ENCODE measurements around the gene OR1I1.
A peak's percentile ranks its signal among the peaks of the same experiment; 100 is the strongest.
"Not testable (repeated sequence)": the region's sequence is repeated elsewhere in the genome, so short reads cannot be mapped to it uniquely, and the experiment has no call there.

OR1I1 gene

GRCh38 chr19:15072930-15073647, 8.9 kb upstream of the OR1I1 start:
- TF ChIP-seq POLR2A (IDR thresholded peaks at IDR 0.05; ENCODE audit: low read depth, low read length) (no peak), POLR2AphosphoS5 (IDR thresholded peaks at IDR 0.05; ENCODE audit: low read depth, low read length) (no peak), TAF1 (IDR thresholded peaks at IDR 0.05; ENCODE audit: borderline replicate concordance, low read depth, low read length) (no peak)
- no peak for DNase-seq (ENCODE audit: insufficient read length)
- no peak for FAIRE-seq

GRCh38 chr19:15074371-15074770, 7.6 kb upstream of the OR1I1 start:
- no peak for DNase-seq (ENCODE audit: insufficient read length)
- no peak for TF ChIP-seq POLR2AphosphoS5 (IDR thresholded peaks at IDR 0.05; ENCODE audit: low read depth, low read length)
- TF ChIP-seq TAF1 (IDR thresholded peaks at IDR 0.05; ENCODE audit: borderline replicate concordance, low read depth, low read length): no peak
- TF ChIP-seq POLR2A (IDR thresholded peaks at IDR 0.05; ENCODE audit: low read depth, low read length): no peak
- no peak for FAIRE-seq

GRCh38 chr19:15075806-15076205, 6.2 kb upstream of the OR1I1 start:
- no peak for DNase-seq (ENCODE audit: insufficient read length)
- no peak for TF ChIP-seq TAF1 (IDR thresholded peaks at IDR 0.05; ENCODE audit: borderline replicate concordance, low read depth, low read length)
- TF ChIP-seq POLR2AphosphoS5 (IDR thresholded peaks at IDR 0.05; ENCODE audit: low read depth, low read length): no peak
- TF ChIP-seq POLR2A (IDR thresholded peaks at IDR 0.05; ENCODE audit: low read depth, low read length): no peak
- FAIRE-seq: no peak

- not testable (repeated sequence) for DNase-seq (ENCODE audit: insufficient read length); FAIRE-seq
Measured at GRCh38 chr19:15080002-15080401, 2.0 kb upstream of the OR1I1 start.

GRCh38 chr19:15087182-15087581, 5.2 kb downstream of the OR1I1 start:
- TF ChIP-seq POLR2A (IDR thresholded peaks at IDR 0.05; ENCODE audit: low read depth, low read length): no peak
- TF ChIP-seq POLR2AphosphoS5 (IDR thresholded peaks at IDR 0.05; ENCODE audit: low read depth, low read length): no peak
- no peak for TF ChIP-seq TAF1 (IDR thresholded peaks at IDR 0.05; ENCODE audit: borderline replicate concordance, low read depth, low read length)
- DNase-seq (ENCODE audit: insufficient read length) (no peak), FAIRE-seq (no peak)

GRCh38 chr19:15091918-15092753, 10.1 kb downstream of the OR1I1 start:
- no peak for FAIRE-seq

GRCh38 chr19:15093001-15093400, 11.0 kb downstream of the OR1I1 start:
- no peak for FAIRE-seq
- DNase-seq (ENCODE audit: insufficient read length): no peak
- no peak for TF ChIP-seq TAF1 (IDR thresholded peaks at IDR 0.05; ENCODE audit: borderline replicate concordance, low read depth, low read length)
- TF ChIP-seq POLR2AphosphoS5 (IDR thresholded peaks at IDR 0.05; ENCODE audit: low read depth, low read length): no peak
- TF ChIP-seq POLR2A (IDR thresholded peaks at IDR 0.05; ENCODE audit: low read depth, low read length): no peak

More at GRCh38 chr19:15091918-15092753, 10.1 kb downstream of the OR1I1 start:
- no peak for TF ChIP-seq TAF1 (IDR thresholded peaks at IDR 0.05; ENCODE audit: borderline replicate concordance, low read depth, low read length)
- TF ChIP-seq POLR2A (IDR thresholded peaks at IDR 0.05; ENCODE audit: low read depth, low read length): no peak
- no peak for TF ChIP-seq POLR2AphosphoS5 (IDR thresholded peaks at IDR 0.05; ENCODE audit: low read depth, low read length)
- DNase-seq (ENCODE audit: insufficient read length): peak; percentile 17

- DNase-seq (ENCODE audit: insufficient read length) (no peak), FAIRE-seq (no peak)
- TF ChIP-seq TAF1 (IDR thresholded peaks at IDR 0.05; ENCODE audit: borderline replicate concordance, low read depth, low read length): no peak
- TF ChIP-seq POLR2A (IDR thresholded peaks at IDR 0.05; ENCODE audit: low read depth, low read length): no peak
- no peak for TF ChIP-seq POLR2AphosphoS5 (IDR thresholded peaks at IDR 0.05; ENCODE audit: low read depth, low read length)
Measured at GRCh38 chr19:15096223-15096622, 14.2 kb downstream of the OR1I1 start.

GRCh38 chr19:15097980-15098379, 16.0 kb downstream of the OR1I1 start:
- DNase-seq (ENCODE audit: insufficient read length); FAIRE-seq: not testable (repeated sequence)

GRCh38 chr19:15098460-15098859, 16.4 kb downstream of the OR1I1 start:
- FAIRE-seq (no peak), DNase-seq (ENCODE audit: insufficient read length) (no peak)
- TF ChIP-seq POLR2A (IDR thresholded peaks at IDR 0.05; ENCODE audit: low read depth, low read length) (no peak), TAF1 (IDR thresholded peaks at IDR 0.05; ENCODE audit: borderline replicate concordance, low read depth, low read length) (no peak), POLR2AphosphoS5 (IDR thresholded peaks at IDR 0.05; ENCODE audit: low read depth, low read length) (no peak)

GRCh38 chr19:15099017-15099582, 17.1 kb downstream of the OR1I1 start:
- no peak for FAIRE-seq
- TF ChIP-seq POLR2A (IDR thresholded peaks at IDR 0.05; ENCODE audit: low read depth, low read length) (no peak), POLR2AphosphoS5 (IDR thresholded peaks at IDR 0.05; ENCODE audit: low read depth, low read length) (no peak), TAF1 (IDR thresholded peaks at IDR 0.05; ENCODE audit: borderline replicate concordance, low read depth, low read length) (no peak)

More at GRCh38 chr19:15099017-15099582, 17.1 kb downstream of the OR1I1 start:
- no peak for DNase-seq (ENCODE audit: insufficient read length)
